GM18520 (cell line): Measurements from ENCODE around the gene ENDOV.

ENCODE experiments used
- ATAC-seq: cut with Tn5 transposase; IDR thresholded peaks from one replicate; pipeline ENCODE4 v1.9.1; 2021; ENCODE audit not compliant: unreplicated experiment

Gene ENDOV

DNA sequence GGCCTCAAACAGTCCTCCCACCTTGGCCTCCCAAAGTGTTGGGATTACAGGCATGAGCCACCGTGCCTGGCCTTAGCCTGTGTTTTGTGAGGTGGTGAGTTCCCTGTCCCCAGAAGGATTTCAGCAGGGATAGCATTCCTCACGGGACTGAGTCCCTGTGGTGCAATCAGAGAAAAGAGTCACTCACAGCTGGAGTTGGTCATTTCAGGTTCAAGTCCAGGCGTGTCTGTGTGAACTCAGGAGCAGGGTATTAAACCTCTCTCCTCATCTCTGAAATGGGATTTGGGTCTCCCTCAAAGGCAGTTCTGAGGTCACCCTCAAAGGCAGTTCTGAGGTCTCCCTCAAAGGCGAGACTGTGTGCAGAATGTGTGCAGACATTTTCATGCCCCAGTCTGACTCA, 32.8 kb downstream of the ENDOV start:
- ATAC-seq = no peak

- ATAC-seq = no peak
Observed at GRCh38 chr17:80449194-80449929, 34.4 kb downstream of the ENDOV start.

DNA sequence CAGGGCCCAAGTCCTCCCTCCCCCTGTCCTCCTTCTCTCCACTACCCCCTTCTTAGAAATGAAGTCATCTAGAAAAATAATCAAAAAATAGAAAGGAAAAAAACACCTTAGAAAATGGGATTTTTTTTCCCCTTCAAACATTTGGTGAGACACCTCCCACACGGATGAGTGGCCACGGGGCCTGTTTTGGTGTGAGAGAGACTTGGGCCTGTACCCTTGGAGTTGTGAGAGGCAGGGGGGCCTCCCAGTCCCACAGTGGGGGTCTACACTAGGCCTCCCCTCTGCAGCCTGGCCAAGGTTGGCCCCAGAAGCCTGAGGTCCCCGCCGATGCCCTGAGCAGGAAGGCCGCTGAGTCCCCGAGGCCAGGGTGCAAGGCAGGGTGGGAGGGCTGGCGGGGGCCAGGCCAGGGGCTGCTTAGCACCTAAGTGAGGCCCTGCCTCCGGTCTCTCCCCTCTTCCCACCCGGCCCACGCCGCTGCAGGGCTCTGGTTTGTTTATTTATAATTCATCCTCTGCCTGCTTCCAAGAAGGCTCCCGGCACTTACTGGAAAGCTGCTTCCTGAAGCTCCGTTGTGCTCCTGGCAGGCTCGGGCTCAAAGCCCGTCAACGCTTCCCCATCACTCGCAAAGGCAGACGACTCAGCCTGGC, 35.1 kb downstream of the ENDOV start:
- no peak for ATAC-seq

DNA sequence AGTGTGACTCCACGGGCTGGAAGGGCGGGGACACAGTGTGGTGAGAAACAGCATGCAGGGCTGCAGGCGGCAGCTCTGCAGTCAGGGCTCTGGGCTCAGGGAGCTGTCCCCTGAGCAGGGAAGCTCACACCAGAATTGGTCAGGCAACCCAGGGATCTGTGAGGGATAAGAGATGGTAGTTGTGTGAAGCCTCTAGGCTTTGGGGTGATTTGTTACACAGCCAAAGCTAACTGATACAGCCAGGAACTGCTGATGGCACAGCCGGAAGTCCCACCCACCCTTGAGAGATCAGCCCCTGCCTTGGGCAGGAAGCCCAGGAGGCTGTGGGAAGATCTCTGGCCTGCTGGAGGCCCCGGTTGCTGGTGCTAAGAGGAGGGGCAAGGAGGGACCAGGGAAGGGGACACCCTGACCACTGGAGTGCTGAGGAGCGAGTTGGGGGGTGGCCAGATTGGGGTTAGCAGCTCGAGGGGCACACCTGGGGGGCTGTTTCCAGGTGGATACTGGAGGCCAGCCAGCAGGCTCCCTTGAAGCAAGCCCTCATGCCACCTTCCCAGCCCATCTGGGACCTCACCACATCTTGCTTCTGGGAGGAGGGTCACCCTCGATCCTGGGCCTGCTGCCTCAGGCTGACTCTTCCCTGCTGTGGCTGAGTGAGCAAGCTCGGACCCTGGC, 36.3 kb downstream of the ENDOV start:
- ATAC-seq = no peak

- no peak for ATAC-seq
Observed at GRCh38 chr17:80452173-80452915, 37.4 kb downstream of the ENDOV start.

- no peak for ATAC-seq
Observed at GRCh38 chr17:80453126-80453997, 38.4 kb downstream of the ENDOV start.

GRCh38 chr17:80453998-80454556, 39.1 kb downstream of the ENDOV start:
- ATAC-seq = no peak

DNA sequence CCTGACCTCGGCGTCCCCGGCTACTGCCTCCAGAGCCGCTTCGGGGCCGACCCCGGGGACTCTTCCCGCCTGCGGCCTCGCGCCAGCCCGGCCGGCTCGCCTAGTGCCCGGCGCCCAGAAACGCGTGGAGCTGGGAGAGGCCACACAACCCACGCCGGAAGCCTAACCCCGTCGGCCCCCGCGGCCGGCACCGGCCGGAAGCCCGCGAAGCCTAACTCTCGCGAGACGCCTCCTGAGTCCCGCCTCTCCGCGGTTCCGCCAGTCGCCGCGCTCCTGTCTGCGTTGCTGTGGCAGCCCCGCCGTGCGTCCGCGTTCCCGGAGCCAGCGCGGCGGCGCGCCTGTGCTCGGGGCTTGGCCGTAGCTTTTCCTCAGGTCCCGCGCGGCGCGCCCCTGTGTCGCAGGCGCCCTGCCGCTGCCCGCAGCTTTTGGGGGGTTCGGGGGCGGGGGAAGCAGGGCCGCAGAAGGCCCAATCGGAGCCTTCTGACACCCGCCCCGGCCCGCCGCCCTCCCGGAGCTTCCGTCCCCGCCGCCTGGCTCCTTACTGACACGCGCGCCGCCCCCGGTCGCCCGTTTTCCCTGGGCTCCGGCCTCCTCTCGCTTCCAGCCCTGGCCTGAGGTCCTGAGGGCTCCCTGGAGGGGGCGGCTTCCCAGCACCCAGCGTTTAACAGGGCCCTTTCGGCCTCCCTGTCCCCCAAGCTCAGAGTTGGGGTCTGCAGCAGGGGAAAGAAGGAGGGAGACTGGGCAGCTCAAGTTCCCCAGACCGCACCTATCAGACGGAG, 39.8 kb downstream of the ENDOV start:
- ATAC-seq = peak; percentile 84

DNA sequence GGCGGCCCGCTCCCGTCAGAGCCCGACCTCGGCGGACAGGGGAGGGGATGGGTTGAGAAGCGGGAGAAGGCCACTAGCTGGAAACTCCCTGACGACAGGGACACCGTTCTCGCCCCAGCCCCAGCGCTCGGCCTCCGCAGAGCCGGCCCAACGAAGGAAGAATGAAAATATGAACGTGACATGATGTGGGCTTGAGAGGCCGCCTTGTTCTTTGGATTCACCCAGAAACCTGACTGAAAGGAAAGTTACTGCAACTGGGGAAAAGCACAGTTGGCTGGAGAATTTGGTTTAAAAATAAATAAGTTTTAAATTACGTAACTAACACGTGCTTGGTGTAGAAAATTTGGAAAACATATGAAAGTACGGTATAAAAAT, 40.4 kb downstream of the ENDOV start:
- peak; percentile 3 for ATAC-seq

DNA sequence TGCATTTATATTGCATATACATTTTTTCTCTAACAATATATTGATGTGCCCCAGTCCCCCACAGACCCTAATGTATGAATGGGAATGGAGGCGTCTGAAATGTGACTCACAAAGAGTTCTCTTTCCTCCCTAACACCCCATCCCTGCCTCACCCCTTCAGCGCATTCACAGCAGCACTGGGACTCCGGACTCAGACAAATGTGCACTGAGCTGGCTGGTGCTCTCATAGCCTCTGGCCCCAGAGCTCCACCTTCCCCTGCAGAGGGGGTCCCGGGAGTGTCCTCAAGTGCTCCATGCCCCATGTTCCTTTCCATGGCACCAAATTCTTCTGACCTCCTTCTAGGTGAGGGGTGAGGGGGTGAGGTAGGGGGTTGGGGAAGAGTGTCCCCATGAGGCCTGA, 40.8 kb downstream of the ENDOV start:
- no peak for ATAC-seq

- ATAC-seq = no peak
Observed at GRCh38 chr17:80456465-80457235, 41.7 kb downstream of the ENDOV start.

DNA sequence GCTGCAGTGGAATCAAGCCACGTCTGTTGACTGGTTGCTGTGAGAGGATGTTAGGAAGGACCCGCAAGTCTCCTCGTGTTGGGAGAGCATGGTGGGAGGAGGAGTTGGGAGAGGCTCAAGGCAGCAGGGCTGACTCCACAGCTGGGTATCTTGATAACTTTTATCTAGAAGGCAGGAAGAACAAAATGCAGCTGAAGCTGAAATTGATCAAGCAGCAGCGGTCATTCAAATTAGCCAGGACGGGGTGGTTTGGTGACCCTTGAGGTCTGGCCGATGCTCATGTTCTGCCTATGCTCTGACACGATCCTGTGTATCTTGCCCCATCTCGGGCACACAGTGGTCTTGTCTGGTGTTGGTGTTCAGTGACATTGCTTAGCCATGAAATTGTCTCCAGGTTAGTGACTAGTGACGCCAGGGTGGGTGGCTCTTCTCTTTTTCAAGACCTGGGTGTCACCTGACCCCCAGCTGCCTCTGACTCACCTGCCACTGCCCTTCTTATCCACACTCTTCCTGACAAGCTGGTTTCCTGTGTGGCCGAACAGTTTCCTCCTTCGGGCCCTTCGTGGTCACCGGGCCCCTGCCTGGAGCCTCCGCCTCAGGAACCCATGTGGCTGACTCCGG, 42.4 kb downstream of the ENDOV start:
- ATAC-seq = no peak

GRCh38 chr17:80458016-80458415, 43.0 kb downstream of the ENDOV start:
- ATAC-seq = no peak

GRCh38 chr17:80459234-80459633, 44.3 kb downstream of the ENDOV start:
- ATAC-seq = no peak

DNA sequence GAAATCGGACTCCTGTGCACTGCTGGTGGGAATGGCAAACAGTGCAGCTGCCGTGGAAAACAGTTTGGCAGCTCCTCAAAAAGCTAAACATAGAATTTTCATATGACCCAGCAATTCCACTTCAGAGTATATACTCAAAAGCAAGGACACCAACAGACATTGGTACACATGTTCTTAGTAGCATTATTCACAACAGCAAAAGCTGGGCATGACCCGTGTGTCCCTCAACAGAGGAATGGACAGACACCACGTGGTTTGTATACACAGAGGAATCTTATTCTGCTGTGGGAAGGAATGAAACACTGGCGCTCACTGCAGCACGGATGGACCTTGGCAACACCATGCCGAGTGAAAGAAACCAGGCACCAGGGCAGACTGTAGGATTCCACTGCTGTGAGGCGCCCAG, 45.5 kb downstream of the ENDOV start:
- no peak for ATAC-seq

DNA sequence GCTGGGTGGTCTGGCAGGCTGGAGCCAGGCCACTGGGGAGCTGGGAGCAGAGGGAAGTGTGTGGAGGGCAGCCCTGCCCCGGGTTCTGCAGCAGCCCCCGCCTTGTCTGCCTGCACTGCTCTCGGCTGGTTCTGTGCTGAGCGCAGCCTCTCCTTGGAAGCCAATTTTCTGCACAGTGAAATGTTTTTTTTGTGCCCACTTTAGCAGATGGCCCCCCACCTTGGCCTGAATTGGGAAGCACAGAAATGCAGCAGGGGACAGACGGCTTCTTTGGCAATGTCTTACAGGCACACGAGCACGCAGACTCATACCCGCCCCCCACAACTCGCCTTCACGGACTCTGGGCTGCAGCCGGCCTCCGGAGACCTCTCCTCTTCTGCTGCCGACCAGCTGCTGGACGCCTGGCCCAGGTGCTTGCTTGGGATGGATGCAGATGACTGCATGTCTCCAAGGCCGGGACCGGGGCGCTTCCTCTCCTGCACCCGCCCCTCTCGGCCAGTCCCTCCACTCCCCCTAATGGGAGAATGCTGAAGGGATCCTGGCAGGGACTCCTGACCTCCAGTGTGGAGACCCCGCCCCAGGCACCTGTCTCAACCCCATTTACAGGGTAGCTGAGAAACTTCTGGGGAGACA, 46.7 kb downstream of the ENDOV start:
- no peak for ATAC-seq

- no peak for ATAC-seq
Observed at GRCh38 chr17:80463784-80464400, 48.9 kb downstream of the ENDOV start.
